H9 (cell line): ENCODE data around the gene SKIC8. TPM values are rescaled to one million over a fixed set of nuclear protein-coding genes. Genes with fewer than 3 reads are reported as not detected.

Experiments used
- DNase-seq: peaks from one replicate; pipeline ENCODE4 v3.0.0-alpha.2; 2017
- H2AFZ ChIP-seq: one replicate; pipeline ENCODE4 v1.6.1; 2013; ENCODE audit warnings: mild to moderate bottlenecking, low read length, control low read depth, moderate library complexity
- H2AK5ac ChIP-seq: 2 replicates; pipeline ENCODE4 v1.6.1; 2013; ENCODE audit warnings: low read length, control low read depth, mixed read lengths; ENCODE audit not compliant: insufficient read length
- H2BK120ac ChIP-seq: one replicate; pipeline ENCODE4 v1.6.1; 2013; ENCODE audit warnings: low read depth, mild to moderate bottlenecking, low read length, control low read depth, inconsistent platforms; ENCODE audit not compliant: poor library complexity, severe bottlenecking
- H2BK12ac ChIP-seq: 2 replicates; pipeline ENCODE4 v1.6.1; 2013; ENCODE audit warnings: low read length, control low read depth, mixed read lengths, low read depth; ENCODE audit not compliant: insufficient read length
- H2BK15ac ChIP-seq: 2 replicates; pipeline ENCODE4 v1.6.1; 2013; ENCODE audit warnings: low read depth, low read length, control low read depth
- H2BK20ac ChIP-seq: one replicate; pipeline ENCODE4 v1.6.1; 2013; ENCODE audit warnings: low read depth, mild to moderate bottlenecking, low read length, control low read depth, inconsistent platforms; ENCODE audit not compliant: poor library complexity, severe bottlenecking
- H2BK5ac ChIP-seq: 2 replicates; pipeline ENCODE4 v1.6.1; 2013; ENCODE audit warnings: low read length, control low read depth, mixed read lengths; ENCODE audit not compliant: insufficient read length
- H3K14ac ChIP-seq: 2 replicates; pipeline ENCODE4 v1.6.1; 2013; ENCODE audit warnings: low read length, control low read depth; ENCODE audit not compliant: insufficient read depth
- H3K18ac ChIP-seq: 2 replicates; pipeline ENCODE4 v1.6.1; 2013; ENCODE audit warnings: low read depth, mild to moderate bottlenecking, mixed read lengths, low read length, control low read depth; ENCODE audit not compliant: insufficient read length
- H3K23ac ChIP-seq: 2 replicates; pipeline ENCODE4 v1.6.1; 2013; ENCODE audit warnings: low read length, control low read depth, mixed read lengths, low read depth; ENCODE audit not compliant: insufficient read length
- H3K23me2 ChIP-seq: 2 replicates; pipeline ENCODE4 v1.6.1; 2013; ENCODE audit warnings: low read depth, mild to moderate bottlenecking, mixed read lengths, low read length, control low read depth; ENCODE audit not compliant: insufficient read length, poor library complexity, severe bottlenecking
- H3K27ac ChIP-seq: 2 replicates; pipeline ENCODE4 v1.5.1; 2013; ENCODE audit warnings: low read length, control low read depth, mixed read lengths, low read depth; ENCODE audit not compliant: insufficient read length
- H3K27me3 ChIP-seq: 2 replicates; pipeline ENCODE4 v1.6.1; 2013; ENCODE audit warnings: low read length, control low read depth, inconsistent platforms; ENCODE audit not compliant: insufficient read depth
- H3K4ac ChIP-seq: 2 replicates; pipeline ENCODE4 v1.6.1; 2013; ENCODE audit warnings: low read depth, mild to moderate bottlenecking, control low read depth, inconsistent platforms, low read length, moderate library complexity
- H3K4me1 ChIP-seq: 2 replicates; pipeline ENCODE4 v1.6.1; 2013; ENCODE audit warnings: low read length, control low read depth, inconsistent platforms; ENCODE audit not compliant: insufficient read depth
- H3K4me2 ChIP-seq: 2 replicates; pipeline ENCODE4 v1.6.1; 2013; ENCODE audit warnings: low read length, control low read depth, mixed read lengths; ENCODE audit not compliant: insufficient read length, insufficient read depth
- H3K56ac ChIP-seq: 2 replicates; pipeline ENCODE4 v1.6.1; 2013; ENCODE audit warnings: low read depth, mild to moderate bottlenecking, mixed read lengths, low read length, control low read depth; ENCODE audit not compliant: insufficient read length
- H3K79me1 ChIP-seq: 2 replicates; pipeline ENCODE4 v1.6.1; 2013; ENCODE audit warnings: low read depth, mild to moderate bottlenecking, moderate library complexity, low read length, control low read depth, inconsistent platforms; ENCODE audit not compliant: insufficient read depth, poor library complexity, severe bottlenecking
- H3K79me2 ChIP-seq: 2 replicates; pipeline ENCODE4 v1.6.1; 2013; ENCODE audit warnings: low read length, control low read depth, inconsistent platforms; ENCODE audit not compliant: insufficient read depth
- H3K9ac ChIP-seq: 2 replicates; pipeline ENCODE4 v1.6.1; 2013; ENCODE audit warnings: low read length, control low read depth, mixed read lengths; ENCODE audit not compliant: insufficient read length; ENCODE audit errors: extremely low read depth
- H3K9me3 ChIP-seq: one replicate; pipeline ENCODE4 v1.6.1; 2013; ENCODE audit warnings: low read depth, low read length, inconsistent platforms; ENCODE audit not compliant: control insufficient read depth
- H3T11ph ChIP-seq: one replicate; pipeline ENCODE4 v1.6.1; 2013; ENCODE audit warnings: mild to moderate bottlenecking, low read length, control low read depth, inconsistent platforms
- H4K20me1 ChIP-seq: one replicate; pipeline ENCODE4 v1.6.1; 2013; ENCODE audit not compliant: control insufficient read depth, insufficient read length, insufficient read depth
- H4K5ac ChIP-seq: 2 replicates; pipeline ENCODE4 v1.6.1; 2013; ENCODE audit warnings: low read depth, mild to moderate bottlenecking, mixed read lengths, low read length, control low read depth; ENCODE audit not compliant: insufficient read length
- H4K8ac ChIP-seq: replicated peaks from 2 replicates; pipeline ENCODE4 v1.6.1; 2013; ENCODE audit warnings: low read length, control low read depth, mixed read lengths, low read depth; ENCODE audit not compliant: insufficient read length
- H4K91ac ChIP-seq: 2 replicates; pipeline ENCODE4 v1.6.1; 2013; ENCODE audit warnings: low read depth, mild to moderate bottlenecking, moderate library complexity, mixed read lengths, low read length, control low read depth; ENCODE audit not compliant: insufficient read length
- H3K27ac Mint-ChIP-seq, 3 experiments: 2 replicates in 2 of 3; 3 replicates in 1 of 3; pipeline ENCODE4 v1.8.0; 2020 to 2021; ENCODE audit warnings: mixed read lengths in 3 of 3, mild to moderate bottlenecking in 1 of 3, moderate library complexity in 1 of 3
- H3K27me3 Mint-ChIP-seq: 2 replicates; pipeline ENCODE4 v1.8.0; 2021; ENCODE audit warnings: low read depth, mild to moderate bottlenecking, moderate library complexity, mixed read lengths
- H3K36me3 Mint-ChIP-seq, 3 experiments: 2 replicates in 2 of 3; 3 replicates in 1 of 3; pipeline ENCODE4 v1.8.0; 2020 to 2021; ENCODE audit warnings: low read depth in 3 of 3, mixed read lengths in 3 of 3; ENCODE audit not compliant: insufficient read depth in 1 of 3
- H3K4me1 Mint-ChIP-seq, 2 experiments: 2 replicates each; pipeline ENCODE4 v1.8.0; 2020; ENCODE audit warnings: mixed read lengths in 2 of 2
- H3K4me3 Mint-ChIP-seq, 2 experiments: 2 replicates in 1 of 2; 3 replicates in 1 of 2; pipeline ENCODE4 v1.8.0; 2020 to 2021; ENCODE audit warnings: mild to moderate bottlenecking in 2 of 2, mixed read lengths in 2 of 2, moderate library complexity in 1 of 2
- H3K9me3 Mint-ChIP-seq, 2 experiments: 2 replicates in 1 of 2; 3 replicates in 1 of 2; pipeline ENCODE4 v1.8.0; 2020; ENCODE audit warnings: mild to moderate bottlenecking in 2 of 2, mixed read lengths in 2 of 2, moderate library complexity in 1 of 2
- WGBS: extraction: QIAGEN DNeasy Blood & Tissue Kit; methylation state at CpG from one replicate; pipeline ENCODE4 v1.1.7; 2013; ENCODE audit warnings: missing lambda C conversion rate, low lambda C conversion rate, mixed read lengths; ENCODE audit not compliant: insufficient read length; ENCODE audit errors: extremely low coverage; 5-methylcytosine and 5-hydroxymethylcytosine counted together
- total RNA-seq: library from RNA; stranded (reverse); gene quantifications from 2 replicates; pipeline ENCODE4 v1.2.1, GENCODE V29; 2021
- TF ChIP-seq, protein P1 (sequence below): fragments of 200-600 bp; sonication (generic); conservative IDR thresholded peaks from 3 replicates; pipeline ENCODE4 v1.8.0; 2021; ENCODE audit warnings: antibody characterized with exemption, mild to moderate bottlenecking

The SKIC8 gene
- total RNA-seq, 1 experiment from 2014 or later: 45.6 TPM

DNA sequence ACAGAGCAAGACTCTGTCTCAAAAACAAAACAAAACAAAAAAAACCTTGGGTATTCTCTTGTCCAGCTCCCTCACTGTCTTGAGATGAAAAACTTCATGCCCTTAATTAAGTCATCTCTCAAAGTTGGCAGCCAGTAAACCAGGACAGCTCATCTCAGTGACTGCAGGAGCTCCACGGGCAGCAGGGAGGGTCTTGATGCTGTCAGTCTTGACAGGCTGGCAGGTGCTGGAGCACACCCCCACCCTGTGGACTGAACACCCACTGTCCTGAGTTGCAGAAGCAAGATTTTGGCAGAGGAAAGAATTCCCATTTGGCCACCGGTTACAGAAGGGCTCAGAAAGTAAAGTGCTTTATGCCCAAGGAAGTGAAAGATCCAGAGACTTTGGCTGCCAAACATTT, 27.1 kb downstream of the SKIC8 start:
- no peak overlapping the region for H4K5ac ChIP-seq
- H3K36me3 Mint-ChIP-seq: no peaks in the 10 kb centered on the region
- 0 out of 4 replicates have a peak, but pooled peaks cover under 1 to 4% of the 10 kb centered on the region in 2 experiments for H3K4me1 Mint-ChIP-seq
- H2BK12ac ChIP-seq: no peak overlapping the region
- no peaks in the 10 kb centered on the region; the same call in 1 of the 2 replicates for H3K27me3 Mint-ChIP-seq
- H4K8ac ChIP-seq: no peak overlapping the region
- no peak overlapping the region for H2AFZ ChIP-seq
- H3K4me3 Mint-ChIP-seq: no peak overlapping the region
- no peak overlapping the region for H2BK5ac ChIP-seq
- H3K27me3 ChIP-seq: no peaks in the 10 kb centered on the region
- TF ChIP-seq, protein P1, sequence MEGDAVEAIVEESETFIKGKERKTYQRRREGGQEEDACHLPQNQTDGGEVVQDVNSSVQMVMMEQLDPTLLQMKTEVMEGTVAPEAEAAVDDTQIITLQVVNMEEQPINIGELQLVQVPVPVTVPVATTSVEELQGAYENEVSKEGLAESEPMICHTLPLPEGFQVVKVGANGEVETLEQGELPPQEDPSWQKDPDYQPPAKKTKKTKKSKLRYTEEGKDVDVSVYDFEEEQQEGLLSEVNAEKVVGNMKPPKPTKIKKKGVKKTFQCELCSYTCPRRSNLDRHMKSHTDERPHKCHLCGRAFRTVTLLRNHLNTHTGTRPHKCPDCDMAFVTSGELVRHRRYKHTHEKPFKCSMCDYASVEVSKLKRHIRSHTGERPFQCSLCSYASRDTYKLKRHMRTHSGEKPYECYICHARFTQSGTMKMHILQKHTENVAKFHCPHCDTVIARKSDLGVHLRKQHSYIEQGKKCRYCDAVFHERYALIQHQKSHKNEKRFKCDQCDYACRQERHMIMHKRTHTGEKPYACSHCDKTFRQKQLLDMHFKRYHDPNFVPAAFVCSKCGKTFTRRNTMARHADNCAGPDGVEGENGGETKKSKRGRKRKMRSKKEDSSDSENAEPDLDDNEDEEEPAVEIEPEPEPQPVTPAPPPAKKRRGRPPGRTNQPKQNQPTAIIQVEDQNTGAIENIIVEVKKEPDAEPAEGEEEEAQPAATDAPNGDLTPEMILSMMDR: no peak
- H2BK20ac ChIP-seq: no peak overlapping the region
- no peak overlapping the region for H3K23ac ChIP-seq
- no peaks in the 10 kb centered on the region for H3K79me1 ChIP-seq
- H2BK15ac ChIP-seq: no peak overlapping the region
- H3K9me3 Mint-ChIP-seq: no peaks in the 10 kb centered on the region
- no peak overlapping the region for H4K91ac ChIP-seq
- H2BK120ac ChIP-seq: no peak overlapping the region
- no peaks in the 10 kb centered on the region for H3K4me1 ChIP-seq
- no peaks in the 10 kb centered on the region for H3K9me3 ChIP-seq
- H3K9ac ChIP-seq: no peak overlapping the region
- H4K20me1 ChIP-seq: no peaks in the 10 kb centered on the region
- H3K56ac ChIP-seq: no peak overlapping the region
- H3K79me2 ChIP-seq: no peaks in the 10 kb centered on the region
- no peak overlapping the region for H3K27ac Mint-ChIP-seq
- H2AK5ac ChIP-seq: no peak overlapping the region
- WGBS: no CpG with 5 or more reads among the region's 2 CpGs
- no peak overlapping the region for H3K14ac ChIP-seq
- H3K4me2 ChIP-seq: no peak overlapping the region
- no peak overlapping the region for H3K4ac ChIP-seq
- no peaks in the 10 kb centered on the region for H3K23me2 ChIP-seq
- no peak overlapping the region for H3T11ph ChIP-seq
- no peak overlapping the region for H3K18ac ChIP-seq
- DNase-seq: no peak
- H3K27ac ChIP-seq: no peak overlapping the region
